Measurements from ENCODE around the gene RAB6A. TPM values are rescaled to one million over a fixed set of nuclear protein-coding genes. Genes with fewer than 3 reads are reported as not detected.
"Not testable (repeated sequence)": the region's sequence is repeated elsewhere in the genome, so short reads cannot be mapped to it uniquely, and the experiment has no call there.

RAB6A gene
- total RNA-seq, 4 donors from 2014 or later = 183 to 254 (median 234) TPM

GRCh38 chr11:73783483-73784020 is 22.7 kb upstream of the RAB6A start:
- no peak for DNase-seq (ENCODE audit: low spot score in 2 of 2)
- WGBS, 2 donors = 86 to 88% methylated on average over 5 of the region's 5 CpGs
- no peak for TF ChIP-seq POLR2A (IDR thresholded peaks at IDR 0.05)
- no peak for TF ChIP-seq EP300 (IDR thresholded peaks at IDR 0.05)
- no peak for TF ChIP-seq CTCF (IDR thresholded peaks at IDR 0.05)
- Histone ChIP-seq H3K27ac (no peak overlapping the region), H3K4me1 (peaks cover 0 to 25% (median 9%) of the 10 kb centered on the region in 4 donors), H3K9me3 (no peaks in the 10 kb centered on the region), H3K4me3 (no peak overlapping the region), H3K36me3 (no peaks in the 10 kb centered on the region), H3K27me3 (no peaks in the 10 kb centered on the region)

GRCh38 chr11:73781303-73781702 is 20.4 kb upstream of the RAB6A start:
- no peaks in the 10 kb centered on the region for H3K9me3 ChIP-seq
- WGBS, 2 donors = 72 to 80% methylated on average over 6 of the region's 6 CpGs
- peaks cover 0 to 10% (median 2%) of the 10 kb centered on the region in 4 donors for H3K4me1 ChIP-seq
- DNase-seq (ENCODE audit: low spot score in 2 of 2) = no peak
- no peak overlapping the region for H3K4me3 ChIP-seq
- no peaks in the 10 kb centered on the region for H3K36me3 ChIP-seq
- no peak for TF ChIP-seq EP300 (IDR thresholded peaks at IDR 0.05)
- no peak for TF ChIP-seq CTCF (IDR thresholded peaks at IDR 0.05)
- no peak for TF ChIP-seq POLR2A (IDR thresholded peaks at IDR 0.05)
- no peaks in the 10 kb centered on the region for H3K27me3 ChIP-seq
- H3K27ac ChIP-seq = no peak overlapping the region

GRCh38 chr11:73779084-73779902 is 18.4 kb upstream of the RAB6A start:
- peak; percentile 95 for DNase-seq (ENCODE audit: low spot score in 2 of 2)
- Histone ChIP-seq H3K4me3 (peak overlapping the region; percentile 39 to 65 (median 58)), H3K4me1 (peaks cover 0 to 10% (median 2%) of the 10 kb centered on the region in 4 donors), H3K9me3 (no peaks in the 10 kb centered on the region), H3K27ac (peak overlapping the region; percentile 86 to 96 (median 90)), H3K36me3 (no peaks in the 10 kb centered on the region), H3K27me3 (no peaks in the 10 kb centered on the region)
- 0 to 1% methylated on average over 30 of the region's 30 CpGs for WGBS, 2 donors
- TF ChIP-seq CTCF (IDR thresholded peaks at IDR 0.05) (peak in 1 of 5 experiments; percentile 47), POLR2A (IDR thresholded peaks at IDR 0.05) (peak in 1 of 2 donors; percentile 61), EP300 (IDR thresholded peaks at IDR 0.05) (peak; percentile 70 to 99)

GRCh38 chr11:73770811-73771210 is 9.9 kb upstream of the RAB6A start:
- not testable (repeated sequence) for H3K36me3 ChIP-seq; H3K27ac ChIP-seq; H3K4me3 ChIP-seq; DNase-seq (ENCODE audit: low spot score in 2 of 2); H3K27me3 ChIP-seq; H3K4me1 ChIP-seq; H3K9me3 ChIP-seq
- WGBS, 2 donors = 90 to 96% methylated on average over 7 of the region's 7 CpGs

GRCh38 chr11:73766763-73767162 is 5.9 kb upstream of the RAB6A start:
- Histone ChIP-seq H3K36me3 (no peaks in the 10 kb centered on the region), H3K9me3 (no peaks in the 10 kb centered on the region), H3K4me1 (no peaks in the 10 kb centered on the region), H3K27ac (no peak overlapping the region), H3K27me3 (no peaks in the 10 kb centered on the region), H3K4me3 (no peak overlapping the region)
- DNase-seq (ENCODE audit: low spot score in 2 of 2) = no peak
- 64 to 71% methylated on average over 1 of the region's 1 CpG for WGBS, 2 donors
- no peak for TF ChIP-seq EP300 (IDR thresholded peaks at IDR 0.05)
- no peak for TF ChIP-seq CTCF (IDR thresholded peaks at IDR 0.05)
- no peak for TF ChIP-seq POLR2A (IDR thresholded peaks at IDR 0.05)
